C4-2B (cell line): ENCODE results near the gene KIDINS220.

ENCODE experiments used
- CTCF ChIP-seq: fragments of 450-650 bp; conservative IDR thresholded peaks from 2 replicates; pipeline ENCODE4 v1.5.1; 2017; ENCODE audit warnings: mild to moderate bottlenecking
- ZFX ChIP-seq: fragments of 450-650 bp; IDR thresholded peaks from 2 replicates; pipeline ENCODE4 v1.6.1; 2017

GRCh38 chr2:8790739-8791162, 46.7 kb downstream of the KIDINS220 start:
- TF ChIP-seq CTCF (no peak), ZFX (no peak)
